ENCODE measurements around the gene TIMP2. TPM values are rescaled to one million over a fixed set of nuclear protein-coding genes. Genes with fewer than 3 reads are reported as not detected.

TIMP2 gene
- total RNA-seq, 1 experiment from 2014 or later, result 29.0 TPM

DNA sequence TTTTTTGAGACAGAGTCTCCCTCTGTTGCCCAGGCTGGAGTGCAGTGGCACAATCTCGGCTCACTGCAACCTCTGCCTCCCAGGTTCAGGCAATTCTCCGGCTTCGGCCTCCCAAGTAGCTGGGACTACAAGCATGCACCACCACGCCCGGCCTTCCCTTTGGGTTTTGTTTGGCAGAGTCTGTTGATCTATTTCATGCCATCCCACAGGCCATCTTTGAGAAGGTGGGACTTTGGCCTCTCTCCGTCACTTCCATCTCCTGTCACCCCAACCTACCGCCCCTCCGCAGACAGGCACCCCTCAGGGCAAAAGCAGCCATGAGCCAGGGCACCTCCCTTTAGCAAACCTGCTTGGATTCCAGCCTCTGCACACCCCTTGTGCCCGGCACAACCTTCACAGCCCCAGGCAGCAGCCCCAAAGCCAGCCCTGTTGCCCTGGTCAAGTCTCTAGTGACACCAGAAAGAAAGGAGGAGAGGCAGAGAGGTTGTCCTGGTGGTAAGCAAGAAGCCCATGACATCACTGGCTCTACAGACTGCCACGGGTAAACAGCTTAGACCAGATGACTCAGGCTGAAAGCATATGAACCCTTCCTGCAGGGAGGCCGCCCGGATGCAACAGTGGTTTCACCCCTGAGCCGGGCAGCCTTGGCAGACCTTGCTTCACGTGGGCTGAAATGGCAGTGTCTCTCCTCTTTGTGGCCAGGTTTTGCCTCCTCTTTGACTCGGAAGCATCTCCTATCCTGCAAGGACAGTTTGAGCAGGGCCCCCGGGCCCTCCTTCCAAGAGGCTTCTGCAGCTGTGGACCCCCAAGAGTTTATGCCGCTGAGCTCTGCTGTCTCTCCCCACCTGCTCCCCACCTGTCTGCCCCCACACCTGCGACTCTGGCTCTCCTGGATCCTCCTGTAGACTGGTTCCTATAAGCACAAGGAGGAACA, 8.1 kb upstream of the TIMP2 start:
- H2AK5ac ChIP-seq (ENCODE audit: insufficient read length, low read length), result no peak overlapping the region
- H3K23ac ChIP-seq (ENCODE audit: insufficient read length, low read depth, low read length), result no peak overlapping the region
- peak; percentile 35 for DNase-seq
- H4K20me1 ChIP-seq (ENCODE audit: control insufficient read depth, insufficient read depth, insufficient read length), result no peaks in the 10 kb centered on the region
- H3K27me3 ChIP-seq (ENCODE audit: insufficient read depth, low read length), result no peaks in the 10 kb centered on the region
- no peak overlapping the region for H4K8ac ChIP-seq (replicated peaks; ENCODE audit: insufficient read length, low read depth, low read length)
- H3K79me1 ChIP-seq (ENCODE audit: insufficient read depth, low read depth, low read length, poor library complexity, severe bottlenecking), result no peaks in the 10 kb centered on the region
- no peaks in the 10 kb centered on the region for H3K79me2 ChIP-seq (ENCODE audit: insufficient read depth, low read length)
- no peak for TF ChIP-seq CTCF (conservative IDR thresholded peaks at IDR 0.05)
- H3K18ac ChIP-seq (ENCODE audit: insufficient read length, low read depth, low read length), result no peak overlapping the region
- H3K4me1 ChIP-seq (ENCODE audit: insufficient read depth, low read length), result no peaks in the 10 kb centered on the region
- H3K4ac ChIP-seq (ENCODE audit: low read depth, low read length), result no peak overlapping the region
- no peak overlapping the region for H3K9ac ChIP-seq (ENCODE audit: extremely low read depth, insufficient read length, low read length)
- H4K91ac ChIP-seq (ENCODE audit: insufficient read length, low read depth, low read length), result no peak overlapping the region
- Mint-ChIP-seq H3K4me3 (no peak overlapping the region), H3K9me3 (no peaks in the 10 kb centered on the region), H3K27me3 (ENCODE audit: low read depth) (peaks cover 10% of the 10 kb centered on the region), H3K4me1 (peaks cover 13 to 26% of the 10 kb centered on the region in 2 experiments), H3K36me3 (ENCODE audit: insufficient read depth in 1 of 3, low read depth in 3 of 3) (no peaks in the 10 kb centered on the region), H3K27ac (no peak overlapping the region; a peak in 1 of 7 replicates)
- H2BK12ac ChIP-seq (ENCODE audit: insufficient read length, low read depth, low read length), result no peak overlapping the region
- H2BK15ac ChIP-seq (ENCODE audit: low read depth, low read length), result no peak overlapping the region
- H2BK20ac ChIP-seq (ENCODE audit: low read depth, low read length, poor library complexity, severe bottlenecking), result no peak overlapping the region
- H3K9me3 ChIP-seq (ENCODE audit: control insufficient read depth, low read depth, low read length), result no peaks in the 10 kb centered on the region
- no peaks in the 10 kb centered on the region for H3K23me2 ChIP-seq (ENCODE audit: insufficient read length, low read depth, low read length, poor library complexity, severe bottlenecking)
- H4K5ac ChIP-seq (ENCODE audit: insufficient read length, low read depth, low read length), result no peak overlapping the region
- no peak overlapping the region for H3K56ac ChIP-seq (ENCODE audit: insufficient read length, low read depth, low read length)
- no peak overlapping the region for H3K14ac ChIP-seq (ENCODE audit: insufficient read depth, low read length)
- H3K4me2 ChIP-seq (ENCODE audit: insufficient read depth, insufficient read length, low read length), result no peak overlapping the region
- no peak overlapping the region for H2AFZ ChIP-seq (ENCODE audit: low read length)
- no peak overlapping the region for H2BK120ac ChIP-seq (ENCODE audit: low read depth, low read length, poor library complexity, severe bottlenecking)
- no peak overlapping the region for H3T11ph ChIP-seq (ENCODE audit: low read length)
- H3K27ac ChIP-seq (ENCODE audit: insufficient read length, low read depth, low read length), result no peak overlapping the region
- no CpG with 5 or more reads among the region's 18 CpGs for WGBS (ENCODE audit: extremely low coverage, insufficient read length, low lambda C conversion rate)
- H2BK5ac ChIP-seq (ENCODE audit: insufficient read length, low read length), result no peak overlapping the region

Measured in H9 (cell line).